Tibial artery (tissue), 4 donors: ENCODE measurements around the gene CA9.
A peak's percentile ranks its signal among the peaks of the same experiment; 100 is the strongest.

ENCODE experiments used
- DNase-seq, 2 donors: peaks; one replicate each; pipeline ENCODE4 v3.0.0-alpha.2; 2019
- H3K27ac ChIP-seq, 2 donors: fragments of 200-600 bp; sonication (generic) in 1 of 2; 1 replicate in 1 of 2; 2 replicates in 1 of 2; pipeline ENCODE4 v1.5.1; 2018 to 2019; ENCODE audit warnings: mild to moderate bottlenecking in 1 of 2
- H3K27me3 ChIP-seq, 2 donors: fragments of 200-600 bp; sonication (generic) in 1 of 2; one replicate each; pipeline versions ENCODE4 v1.5.1 to v1.6.0; 2016 to 2019
- H3K36me3 ChIP-seq, 3 donors: fragments of 200-600 bp; sonication (generic) in 2 of 3; one replicate each; pipeline ENCODE4 v1.5.1; 2016 to 2019; ENCODE audit warnings: mild to moderate bottlenecking in 2 of 3
- H3K4me1 ChIP-seq, 4 donors: fragments of 200-600 bp; sonication (generic) in 2 of 4; 1 replicate in 3 of 4; 2 replicates in 1 of 4; pipeline ENCODE4 v1.5.1; 2016 to 2019
- H3K4me3 ChIP-seq, 2 donors: fragments of 200-600 bp; sonication (generic) in 1 of 2; 1 replicate in 1 of 2; 2 replicates in 1 of 2; pipeline ENCODE4 v1.5.1; 2018 to 2019; ENCODE audit warnings: mild to moderate bottlenecking in 2 of 2
- H3K9me3 ChIP-seq, 3 donors: fragments of 200-600 bp; sonication (generic) in 1 of 3; one replicate each; pipeline ENCODE4 v1.5.1; 2016 to 2019
- intact Hi-C: fragments of 100-400 bp; cut with DNase I; formaldehyde crosslinking; loops from one replicate; pipeline ENCODE4 v1.15.0; 2023; ENCODE audit warnings: low total_unique reads
- TF ChIP-seq, protein P1 (sequence below), 2 experiments: fragments of 200-600 bp in 1 of 2; fragments of 450-650 bp in 1 of 2; IDR thresholded peaks; one replicate each; pipeline ENCODE4 v1.5.1; 2017 to 2019; ENCODE audit warnings: antibody characterized with exemption in 2 of 2, mild to moderate bottlenecking in 1 of 2, moderate library complexity in 1 of 2

Gene CA9

DNA sequence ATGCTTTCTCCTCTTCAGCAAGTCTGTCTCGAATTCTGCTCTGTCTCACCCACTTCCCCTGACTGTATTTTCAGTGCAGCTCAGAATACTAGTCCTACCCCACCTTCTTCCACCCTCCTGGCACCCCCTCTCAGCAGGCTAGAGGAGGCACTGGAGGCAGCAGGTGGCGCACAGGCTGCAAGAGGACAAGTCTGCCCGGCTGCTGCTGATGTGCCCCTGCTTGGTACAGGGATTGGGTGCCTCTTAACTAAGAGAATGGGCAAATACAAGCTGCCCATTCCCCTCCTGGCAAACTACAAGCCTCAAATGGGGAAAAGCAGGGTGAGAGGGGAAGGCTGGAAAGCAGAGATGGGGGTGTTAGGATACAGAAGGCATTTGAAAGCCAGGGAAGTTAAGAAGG is 53.2 kb downstream of the CA9 start:
- H3K4me3 ChIP-seq = peak overlapping the region; percentile 65 to 93
- no peaks in the 10 kb centered on the region for H3K27me3 ChIP-seq
- peaks cover 37 to 47% (median 38%) of the 10 kb centered on the region in 3 donors for H3K36me3 ChIP-seq
- TF ChIP-seq, protein P1, sequence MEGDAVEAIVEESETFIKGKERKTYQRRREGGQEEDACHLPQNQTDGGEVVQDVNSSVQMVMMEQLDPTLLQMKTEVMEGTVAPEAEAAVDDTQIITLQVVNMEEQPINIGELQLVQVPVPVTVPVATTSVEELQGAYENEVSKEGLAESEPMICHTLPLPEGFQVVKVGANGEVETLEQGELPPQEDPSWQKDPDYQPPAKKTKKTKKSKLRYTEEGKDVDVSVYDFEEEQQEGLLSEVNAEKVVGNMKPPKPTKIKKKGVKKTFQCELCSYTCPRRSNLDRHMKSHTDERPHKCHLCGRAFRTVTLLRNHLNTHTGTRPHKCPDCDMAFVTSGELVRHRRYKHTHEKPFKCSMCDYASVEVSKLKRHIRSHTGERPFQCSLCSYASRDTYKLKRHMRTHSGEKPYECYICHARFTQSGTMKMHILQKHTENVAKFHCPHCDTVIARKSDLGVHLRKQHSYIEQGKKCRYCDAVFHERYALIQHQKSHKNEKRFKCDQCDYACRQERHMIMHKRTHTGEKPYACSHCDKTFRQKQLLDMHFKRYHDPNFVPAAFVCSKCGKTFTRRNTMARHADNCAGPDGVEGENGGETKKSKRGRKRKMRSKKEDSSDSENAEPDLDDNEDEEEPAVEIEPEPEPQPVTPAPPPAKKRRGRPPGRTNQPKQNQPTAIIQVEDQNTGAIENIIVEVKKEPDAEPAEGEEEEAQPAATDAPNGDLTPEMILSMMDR (IDR thresholded peaks at IDR 0.05) = peak in 1 of 2 experiments; percentile 31
- no peaks in the 10 kb centered on the region for H3K9me3 ChIP-seq
- peaks cover 0 to 60% (median 50%) of the 10 kb centered on the region in 4 donors for H3K4me1 ChIP-seq
- intact Hi-C loops = loop anchor here (5.0 kb wide), 1 partner anchor 35 kb away; no protein-coding TSS in a partner anchor
- DNase-seq = peak; percentile 59 to 92
- peak overlapping the region; percentile 92 to 99 for H3K27ac ChIP-seq

DNA sequence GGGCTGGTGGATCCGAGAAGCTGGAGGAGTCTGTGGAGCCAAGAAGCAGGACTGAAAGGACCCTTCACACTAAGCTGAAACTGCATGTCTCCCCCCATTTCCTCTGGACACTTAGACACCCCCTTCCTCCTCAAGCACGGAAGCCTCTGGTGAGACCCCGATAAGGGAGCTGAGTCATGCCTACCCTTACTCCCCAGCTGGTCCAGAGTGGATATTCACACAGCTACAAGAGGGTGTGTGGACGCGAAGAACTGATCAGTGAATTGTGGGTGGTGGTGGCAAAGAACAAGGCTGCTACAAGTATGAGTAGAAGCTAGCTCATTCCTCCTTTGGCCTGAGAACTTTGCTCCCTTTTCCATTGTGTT is 53.9 kb downstream of the CA9 start:
- no peaks in the 10 kb centered on the region for H3K27me3 ChIP-seq
- intact Hi-C loops = loop anchor here (1.0 to 5.0 kb wide), 2 partner anchors 35 to 69 kb away; partner anchors contain the start of genes CCDC107 and RMRP
- TF ChIP-seq, protein P1 (IDR thresholded peaks at IDR 0.05) = no peak
- H3K27ac ChIP-seq = peak overlapping the region; percentile 92 to 99
- H3K9me3 ChIP-seq = no peaks in the 10 kb centered on the region
- H3K4me1 ChIP-seq = peaks cover 0 to 60% (median 50%) of the 10 kb centered on the region in 4 donors
- peaks cover 29 to 40% (median 31%) of the 10 kb centered on the region in 3 donors for H3K36me3 ChIP-seq
- peak overlapping the region; percentile 65 to 93 for H3K4me3 ChIP-seq
- DNase-seq = no peak

DNA sequence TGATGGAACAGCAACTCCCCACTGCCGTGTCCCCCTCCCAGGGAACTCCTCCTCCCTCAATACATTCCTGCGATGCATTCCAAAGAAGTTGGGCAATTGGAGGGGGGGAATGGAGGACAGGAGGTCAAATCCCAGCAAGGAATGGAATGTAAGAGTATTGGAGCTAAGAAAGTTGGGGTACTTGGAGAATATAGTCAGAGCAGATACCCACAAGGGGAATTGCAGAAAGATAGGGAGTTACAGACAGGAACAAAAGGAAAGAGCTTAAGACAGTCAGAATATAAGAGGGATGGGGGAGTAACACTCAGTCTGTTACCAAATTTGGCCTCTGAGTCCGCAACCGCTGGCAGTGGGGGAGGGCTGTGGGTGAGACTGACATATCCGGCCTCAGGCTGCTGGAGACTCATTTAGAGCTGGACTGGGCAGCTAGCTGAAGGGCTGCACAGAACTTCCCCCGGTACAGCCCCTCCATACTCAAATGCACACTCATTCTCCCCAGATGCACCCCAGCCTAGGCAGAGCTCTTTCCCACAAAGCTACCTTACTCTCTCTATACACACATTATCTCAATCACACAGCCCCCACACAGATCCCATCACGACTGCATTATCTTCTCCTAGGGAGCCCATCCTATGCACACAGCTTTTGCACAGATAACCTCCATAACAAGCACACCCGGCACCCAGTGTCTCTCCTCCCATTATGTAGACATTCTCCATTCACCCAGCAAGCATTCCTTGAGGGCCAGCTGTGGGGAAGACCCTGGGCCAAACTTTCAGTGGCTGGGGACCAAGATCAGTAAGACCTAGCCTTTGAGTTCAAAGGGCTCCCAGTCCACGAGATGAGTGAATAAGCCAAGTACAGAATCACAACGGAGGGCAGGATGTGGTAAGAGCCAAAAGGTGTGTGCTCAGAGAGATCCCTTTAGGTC is 54.6 kb downstream of the CA9 start:
- Histone ChIP-seq H3K36me3 (peaks cover 23 to 33% (median 24%) of the 10 kb centered on the region in 3 donors), H3K27me3 (no peaks in the 10 kb centered on the region), H3K27ac (peak overlapping the region; percentile 92 to 99), H3K4me3 (peak overlapping the region; percentile 65 to 93), H3K4me1 (peaks cover 0 to 66% (median 54%) of the 10 kb centered on the region in 4 donors), H3K9me3 (no peaks in the 10 kb centered on the region)
- peak; percentile 90 to 95 for DNase-seq
- intact Hi-C loops = loop anchor here (1.0 to 5.0 kb wide), 2 partner anchors 36 to 70 kb away; partner anchors contain the start of genes CCDC107 and RMRP
- TF ChIP-seq, protein P1 (IDR thresholded peaks at IDR 0.05) = no peak

DNA sequence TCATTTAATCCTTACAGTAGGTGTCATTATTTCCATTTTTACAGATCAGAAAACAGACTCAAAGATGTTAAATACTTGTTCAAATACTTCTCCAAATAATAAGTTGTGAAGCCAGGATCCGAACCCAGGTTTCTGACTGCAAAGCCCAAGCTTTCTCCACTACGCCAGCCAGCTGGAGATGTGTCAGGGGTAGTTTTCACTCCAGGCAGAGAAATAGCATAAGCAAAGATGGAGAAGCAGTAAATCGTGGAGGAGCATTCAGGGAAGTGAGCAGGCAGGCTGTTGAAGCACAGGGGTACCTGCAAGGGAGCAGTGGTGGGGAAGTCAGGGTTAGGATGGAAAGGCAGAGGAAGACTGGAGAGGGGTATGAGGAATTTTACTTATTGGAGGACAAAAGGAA is 55.4 kb downstream of the CA9 start:
- peaks cover 0 to 74% (median 62%) of the 10 kb centered on the region in 4 donors for H3K4me1 ChIP-seq

More for the DNA sequence above, 55.4 kb downstream of the CA9 start:
- H3K4me3 ChIP-seq = peak overlapping the region; percentile 65 to 93
- H3K36me3 ChIP-seq = peaks cover 15 to 25% (median 17%) of the 10 kb centered on the region in 3 donors
- H3K9me3 ChIP-seq = no peaks in the 10 kb centered on the region
- TF ChIP-seq, protein P1 (IDR thresholded peaks at IDR 0.05) = no peak
- H3K27ac ChIP-seq = peak overlapping the region; percentile 92 to 99
- no peaks in the 10 kb centered on the region for H3K27me3 ChIP-seq
- intact Hi-C loops = loop anchor here (5.0 kb wide), 1 partner anchor 37 kb away; no protein-coding TSS in a partner anchor
- no peak for DNase-seq
